Measurements from ENCODE around the gene FKBP15. TPM values are rescaled to one million over a fixed set of nuclear protein-coding genes. Genes with fewer than 3 reads are reported as not detected.

The FKBP15 gene
- total and polyA plus RNA-seq, 2 of the 8 experiments (the other 6 are each of a cell fraction or from before 2014, with no cell fraction given): 9.9 to 13.8 TPM

DNA sequence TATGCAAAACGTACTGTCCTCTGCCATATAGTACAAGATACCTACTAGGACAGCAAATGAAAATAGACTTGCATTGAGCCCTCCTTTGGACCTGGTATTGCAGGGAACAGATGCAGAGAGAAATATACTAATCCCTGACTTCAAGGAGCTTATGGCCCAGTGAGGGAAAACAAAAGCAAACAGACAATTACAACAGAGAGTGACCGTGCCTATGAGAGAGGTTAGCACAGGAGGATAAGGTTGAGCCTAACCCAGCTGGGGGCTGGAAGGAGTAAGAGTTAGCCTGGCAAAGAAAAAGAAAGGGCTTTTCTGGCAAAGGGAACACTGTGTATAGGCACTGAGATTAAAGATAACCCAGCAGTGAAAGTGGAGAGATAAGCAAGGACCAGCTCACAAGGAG, 48.8 kb upstream of the FKBP15 start:
- Histone ChIP-seq H2BK15ac (ENCODE audit: low read length) (no peak overlapping the region), H3K79me1 (ENCODE audit: low read depth, low read length) (no peaks in the 10 kb centered on the region), H4K5ac (ENCODE audit: insufficient read length, low read depth, low read length) (no peak overlapping the region), H2BK12ac (ENCODE audit: low read depth, low read length) (no peak overlapping the region), H3K4me2 (ENCODE audit: insufficient read depth in 1 of 2, low read depth in 2 of 2, low read length in 2 of 2) (no peak overlapping the region), H3K56ac (replicated peaks; ENCODE audit: insufficient read length, low read depth, low read length) (no peak overlapping the region), H3K4me1 (replicated peaks in 1 of 4; ENCODE audit: control insufficient read depth in 3 of 4, insufficient read depth in 4 of 4, low read length in 3 of 4) (no peaks in the 10 kb centered on the region), H3K23ac (ENCODE audit: insufficient read length) (no peak overlapping the region), H3K27ac (ENCODE audit: low read depth, low read length) (no peak overlapping the region), H2BK20ac (ENCODE audit: low read length) (no peak overlapping the region), H2BK120ac (replicated peaks; ENCODE audit: low read depth, low read length) (no peak overlapping the region), H4K91ac (replicated peaks; ENCODE audit: insufficient read length, low read length) (no peak overlapping the region), H3K27me3 (replicated peaks in 1 of 4; ENCODE audit: control insufficient read depth in 3 of 4, extremely low read depth in 1 of 4, insufficient read depth in 3 of 4, low read length in 3 of 4) (no peaks in the 10 kb centered on the region), H3K4ac (replicated peaks; ENCODE audit: insufficient read length, low read depth, low read length) (no peak overlapping the region), H4K20me1 (replicated peaks in 1 of 2; ENCODE audit: control insufficient read depth in 1 of 2, insufficient read depth in 2 of 2, low read length in 2 of 2) (peaks cover 0 to 2% of the 10 kb centered on the region in 2 experiments), H2BK5ac (ENCODE audit: low read depth, low read length) (no peak overlapping the region), H3K79me2 (ENCODE audit: control insufficient read depth in 1 of 2, insufficient read depth in 2 of 2, low read length in 2 of 2) (no peaks in the 10 kb centered on the region; a peak in 1 of 4 replicates), H2AK5ac (ENCODE audit: low read depth, low read length) (no peak overlapping the region), H3K4me3 (ENCODE audit: extremely low read depth in 1 of 4, insufficient read depth in 2 of 4, low read depth in 3 of 4, low read length in 4 of 4) (no peak overlapping the region), H3K14ac (ENCODE audit: insufficient read length) (no peak overlapping the region), H4K8ac (ENCODE audit: extremely low read depth, insufficient read depth, low read length) (no peak overlapping the region), H3K18ac (ENCODE audit: extremely low read depth, low read length) (no peak overlapping the region), H3K23me2 (ENCODE audit: low read depth, low read length) (peaks cover 2% of the 10 kb centered on the region; the same call in 1 of the 2 replicates), H3K36me3 (ENCODE audit: control insufficient read depth in 2 of 4, insufficient read depth in 4 of 4, low read length in 3 of 4) (peaks cover 3 to 27% (median 16%) of the 10 kb centered on the region in 4 experiments), H3K9me3 (ENCODE audit: insufficient read depth in 2 of 2, low read depth in 1 of 2, low read length in 1 of 2) (no peaks in the 10 kb centered on the region), H2AFZ (ENCODE audit: low read length) (no peak overlapping the region), H3K9ac (replicated peaks in 1 of 4; ENCODE audit: extremely low read depth in 1 of 4, low read depth in 3 of 4, low read length in 3 of 4) (no peak overlapping the region)
- ChIA-PET CTCF (ENCODE audit: partially characterized antibody) (interaction anchor here (0.9 to 1.3 kb wide), 2 partner anchors 78 to 140 kb away, joined by 4 read pairs; no protein-coding TSS in a partner anchor), POLR2A (ENCODE audit: partially characterized antibody) (interaction anchor here (1.2 kb wide), 1 partner anchor 48 kb away, joined by 3 read pairs; the partner anchor contains the start of gene SLC31A1)
- WGBS, 2 experiments (ENCODE audit: extremely low coverage in 1 of 2, insufficient coverage in 1 of 2, insufficient read length in 1 of 2, insufficient replicate concordance in 2 of 2, low coverage in 1 of 2, low lambda C conversion rate in 2 of 2, missing lambda C conversion rate in 1 of 2): 93% methylated on average over 2 of the region's 2 CpGs; no CpG with 5 or more reads in 1 of the 2 experiments
- DNase-seq (ENCODE audit: low read depth in 1 of 2, low spot score in 2 of 2) (no peak), FAIRE-seq (no peak)

Data from H1 (cell line).